NB4 (cell line): Measurements from ENCODE around the gene EHD2.

ENCODE experiments used
- CTCF ChIP-seq: IDR thresholded peaks from one replicate; pipeline ENCODE4 v1.5.1; 2012; ENCODE audit warnings: low read depth, low read length
- POLR2A ChIP-seq: IDR thresholded peaks from 2 replicates; pipeline ENCODE4 v1.6.1; 2011; ENCODE audit warnings: mild to moderate bottlenecking; ENCODE audit not compliant: insufficient read length; ENCODE audit errors: extremely low read depth

DNA sequence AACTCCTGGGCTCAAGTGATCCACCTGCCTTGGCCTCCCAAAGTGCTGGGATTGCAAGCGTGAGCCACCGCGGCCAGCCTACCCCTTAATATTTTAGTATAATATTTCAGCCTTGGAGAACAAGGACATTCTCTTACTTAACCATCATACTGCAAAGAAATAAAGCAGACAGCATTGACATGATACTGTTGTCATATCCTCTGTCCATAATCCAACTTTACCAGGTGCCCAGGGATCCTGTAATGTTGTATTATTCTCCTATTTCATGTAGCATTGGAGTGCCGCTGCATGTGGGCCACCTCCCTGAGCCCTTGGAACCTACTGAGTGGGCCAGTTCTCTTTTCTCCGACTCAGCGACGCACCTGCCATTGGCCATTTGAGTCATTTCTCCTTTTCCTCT is 21.4 kb upstream of the EHD2 start:
- TF ChIP-seq CTCF, result no peak
- no peak for TF ChIP-seq POLR2A
